Measurements from ENCODE around the gene OBSCN.

The OBSCN gene

GRCh38 chr1:228426518-228427175, 218.8 kb downstream of the OBSCN start:
- no peak for TF ChIP-seq CTCF (IDR thresholded peaks at IDR 0.05; ENCODE audit: insufficient read depth, low read depth, low read length, missing control alignments)
- DNase-seq (ENCODE audit: low read depth), result no peak

GRCh38 chr1:228428412-228428811, 220.6 kb downstream of the OBSCN start:
- no peak for DNase-seq (ENCODE audit: low read depth)
- TF ChIP-seq CTCF (IDR thresholded peaks at IDR 0.05; ENCODE audit: insufficient read depth, low read depth, low read length, missing control alignments), result no peak
- H3K4me3 ChIP-seq (ENCODE audit: low read depth, low read length), result no peak overlapping the region

More at GRCh38 chr1:228426518-228427175, 218.8 kb downstream of the OBSCN start:
- no peak overlapping the region for H3K4me3 ChIP-seq (ENCODE audit: low read depth, low read length)

Measured in GM12865 (cell line).